GM19438 (cell line): ENCODE measurements around the gene SUN1.
"Not testable (repeated sequence)": the region's sequence is repeated elsewhere in the genome, so short reads cannot be mapped to it uniquely, and the experiment has no call there.

Experiments used
- ATAC-seq: cut with Tn5 transposase; IDR thresholded peaks from one replicate; pipeline ENCODE4 v1.9.1; 2021; ENCODE audit warnings: low read depth; ENCODE audit not compliant: unreplicated experiment

SUN1 gene

GRCh38 chr7:901041-901387, 68.7 kb downstream of the SUN1 start:
- ATAC-seq: no peak

GRCh38 chr7:901388-902154, 69.3 kb downstream of the SUN1 start:
- ATAC-seq: no peak

- ATAC-seq: no peak
Observed at GRCh38 chr7:902996-903395, 70.7 kb downstream of the SUN1 start.

- ATAC-seq: no peak
Observed at GRCh38 chr7:903921-904755, 71.9 kb downstream of the SUN1 start.

- no peak for ATAC-seq
Observed at GRCh38 chr7:904847-905246, 72.6 kb downstream of the SUN1 start.

- no peak for ATAC-seq
Observed at GRCh38 chr7:906776-907157, 74.5 kb downstream of the SUN1 start.

- no peak for ATAC-seq
Observed at GRCh38 chr7:907158-907980, 75.1 kb downstream of the SUN1 start.

- no peak for ATAC-seq
Observed at GRCh38 chr7:908159-908581, 75.9 kb downstream of the SUN1 start.

- not testable (repeated sequence) for ATAC-seq
Observed at GRCh38 chr7:908591-909357, 76.5 kb downstream of the SUN1 start.

GRCh38 chr7:909358-910329, 77.4 kb downstream of the SUN1 start:
- no peak for ATAC-seq

- ATAC-seq: no peak
Observed at GRCh38 chr7:910441-910861, 78.2 kb downstream of the SUN1 start.

- ATAC-seq: no peak
Observed at GRCh38 chr7:910931-911431, 78.7 kb downstream of the SUN1 start.

GRCh38 chr7:911791-912480, 79.7 kb downstream of the SUN1 start:
- no peak for ATAC-seq

GRCh38 chr7:913736-914520, 81.7 kb downstream of the SUN1 start:
- ATAC-seq: no peak

- no peak for ATAC-seq
Observed at GRCh38 chr7:914521-915194, 82.4 kb downstream of the SUN1 start.

GRCh38 chr7:915291-916218, 83.3 kb downstream of the SUN1 start:
- ATAC-seq: no peak
